OCI-LY1 (cell line): Measurements from ENCODE around the gene RUNX1.

Source experiments
- CTCF ChIP-seq: fragments of 200-600 bp; sonication (generic), shearing (Covaris generic); IDR thresholded peaks from 2 replicates; pipeline ENCODE4 v1.5.1; 2017; ENCODE audit warnings: mild to moderate bottlenecking, antibody characterized with exemption, low read length, moderate library complexity, mixed read lengths
- EZH2 ChIP-seq: fragments of 200-600 bp; sonication (generic), shearing (Covaris generic); IDR thresholded peaks from 2 replicates; pipeline ENCODE4 v1.8.0; 2017; ENCODE audit warnings: borderline replicate concordance, mixed run types, mild to moderate bottlenecking, antibody characterized with exemption, low read length, moderate library complexity, mixed read lengths

- TF ChIP-seq CTCF (no peak), EZH2 (no peak)
Measured at GRCh38 chr21:34915364-34915841, 133.7 kb downstream of the RUNX1 start.
